ENCODE results near the gene LRIG3. TPM values are rescaled to one million over a fixed set of nuclear protein-coding genes. Genes with fewer than 3 reads are reported as not detected.

LRIG3 gene
- total RNA-seq, 4 donors from 2014 or later, result 43.0 to 115 (median 107) TPM

GRCh38 chr12:58917699-58918468 is 2.4 kb downstream of the LRIG3 start:
- H3K36me3 ChIP-seq, result peaks cover 0 to 14% (median 0%) of the 10 kb centered on the region in 4 donors
- intact Hi-C loops (cut with DNase I; ENCODE audit: low total_unique reads) (no loop called here), in situ Hi-C loops (cut with MboI; ENCODE audit: low pct_ligation_motif_present in 1 of 4, low pct_unique_long_range_greater_than_20kb in 1 of 4, low sequenced_read_pairs in 3 of 4) (loop anchor here in 2 of 4 donors (25.0 kb wide), 2 partner anchors 169 to 381 kb away; no protein-coding TSS in a partner anchor)
- no peak for TF ChIP-seq POLR2AphosphoS5 (IDR thresholded peaks at IDR 0.05)
- TF ChIP-seq EP300 (IDR thresholded peaks at IDR 0.05; ENCODE audit: low read depth), result no peak
- no peak for TF ChIP-seq CTCF (IDR thresholded peaks at IDR 0.05)
- TF ChIP-seq POLR2A (IDR thresholded peaks at IDR 0.05), result no peak
- WGBS, 2 donors (ENCODE audit: low coverage in 1 of 2), result 16 to 20% methylated on average over 5 of the region's 5 CpGs
- H3K27ac ChIP-seq, result peak overlapping the region; percentile 96 to 99 (median 96)
- H3K4me1 ChIP-seq, result peaks cover 0 to 51% (median 30%) of the 10 kb centered on the region in 4 donors
- no peaks in the 10 kb centered on the region for H3K9me3 ChIP-seq
- no peak for DNase-seq
- peak overlapping the region; percentile 81 to 93 (median 88) for H3K4me3 ChIP-seq
- peaks cover 5% of the 10 kb centered on the region for H3K27me3 ChIP-seq

- peak overlapping the region in 3 of 4 donors; percentile 86 to 93 (median 90) for H3K4me3 ChIP-seq
- peak overlapping the region; percentile 96 to 99 (median 96) for H3K27ac ChIP-seq
- no peaks in the 10 kb centered on the region for H3K9me3 ChIP-seq
- peaks cover 5% of the 10 kb centered on the region for H3K27me3 ChIP-seq
- H3K4me1 ChIP-seq, result peaks cover 0 to 49% (median 32%) of the 10 kb centered on the region in 4 donors
- intact Hi-C loops (cut with DNase I; ENCODE audit: low total_unique reads), result no loop called here
- H3K36me3 ChIP-seq, result peaks cover 0 to 23% (median 3%) of the 10 kb centered on the region in 4 donors
- 23 to 25% methylated on average over 4 to 6 of the region's 6 CpGs for WGBS, 2 donors (ENCODE audit: low coverage in 1 of 2)
- TF ChIP-seq POLR2A (IDR thresholded peaks at IDR 0.05), result no peak
- no peak for TF ChIP-seq EP300 (IDR thresholded peaks at IDR 0.05; ENCODE audit: low read depth)
- no peak for TF ChIP-seq POLR2AphosphoS5 (IDR thresholded peaks at IDR 0.05)
- TF ChIP-seq CTCF (IDR thresholded peaks at IDR 0.05), result no peak
- in situ Hi-C loops (cut with MboI; ENCODE audit: low pct_ligation_motif_present in 1 of 4, low pct_unique_long_range_greater_than_20kb in 1 of 4, low sequenced_read_pairs in 3 of 4), result loop anchor here in 2 of 4 donors (25.0 kb wide), 2 partner anchors 170 to 380 kb away; no protein-coding TSS in a partner anchor
- DNase-seq, result peak; percentile 22
These were observed 3.3 kb downstream of the LRIG3 start for GRCh38 chr12:58916921-58917511.

GRCh38 chr12:58916161-58916621 is 4.1 kb downstream of the LRIG3 start:
- peaks cover 0 to 26% (median 7%) of the 10 kb centered on the region in 4 donors for H3K36me3 ChIP-seq
- TF ChIP-seq POLR2AphosphoS5 (IDR thresholded peaks at IDR 0.05) (peak in 1 of 3 donors; percentile 3), EP300 (IDR thresholded peaks at IDR 0.05; ENCODE audit: low read depth) (no peak)
- in situ Hi-C loops (cut with MboI; ENCODE audit: low pct_ligation_motif_present in 1 of 4, low pct_unique_long_range_greater_than_20kb in 1 of 4, low sequenced_read_pairs in 3 of 4), result loop anchor here in 2 of 4 donors (25.0 kb wide), 2 partner anchors 171 to 379 kb away; no protein-coding TSS in a partner anchor

GRCh38 chr12:58915634-58916033 is 4.7 kb downstream of the LRIG3 start:
- Histone ChIP-seq H3K4me1 (peaks cover 0 to 37% (median 26%) of the 10 kb centered on the region in 4 donors), H3K27me3 (peaks cover 5% of the 10 kb centered on the region), H3K9me3 (no peaks in the 10 kb centered on the region), H3K4me3 (peak overlapping the region in 3 of 4 donors; percentile 86 to 93 (median 90)), H3K36me3 (peaks cover 0 to 26% (median 9%) of the 10 kb centered on the region in 4 donors), H3K27ac (peak overlapping the region; percentile 96 to 99 (median 96))
- WGBS, 2 donors (ENCODE audit: low coverage in 1 of 2), result 18 to 29% methylated on average over 4 of the region's 4 CpGs
- TF ChIP-seq POLR2AphosphoS5 (IDR thresholded peaks at IDR 0.05) (peak; percentile 76 to 92 (median 90)), CTCF (IDR thresholded peaks at IDR 0.05) (no peak), POLR2A (IDR thresholded peaks at IDR 0.05) (peak; percentile 25), EP300 (IDR thresholded peaks at IDR 0.05; ENCODE audit: low read depth) (no peak)
- in situ Hi-C loops (cut with MboI; ENCODE audit: low pct_ligation_motif_present in 1 of 4, low pct_unique_long_range_greater_than_20kb in 1 of 4, low sequenced_read_pairs in 3 of 4) (loop anchor here in 2 of 4 donors (25.0 kb wide), 2 partner anchors 172 to 378 kb away; no protein-coding TSS in a partner anchor), intact Hi-C loops (cut with DNase I; ENCODE audit: low total_unique reads) (no loop called here)
- peak; percentile 66 for DNase-seq

More at GRCh38 chr12:58916161-58916621, 4.1 kb downstream of the LRIG3 start:
- no peaks in the 10 kb centered on the region for H3K9me3 ChIP-seq
- H3K27me3 ChIP-seq, result peaks cover 5% of the 10 kb centered on the region
- 17 to 21% methylated on average over 2 of the region's 2 CpGs for WGBS, 2 donors (ENCODE audit: low coverage in 1 of 2)
- intact Hi-C loops (cut with DNase I; ENCODE audit: low total_unique reads), result no loop called here
- H3K27ac ChIP-seq, result peak overlapping the region; percentile 96 to 99 (median 96)
- H3K4me3 ChIP-seq, result peak overlapping the region in 3 of 4 donors; percentile 86 to 93 (median 90)
- peaks cover 0 to 42% (median 31%) of the 10 kb centered on the region in 4 donors for H3K4me1 ChIP-seq
- DNase-seq, result no peak

All from transverse colon (tissue), 4 donors.